ENCODE measurements around the gene TPST1.

DNA sequence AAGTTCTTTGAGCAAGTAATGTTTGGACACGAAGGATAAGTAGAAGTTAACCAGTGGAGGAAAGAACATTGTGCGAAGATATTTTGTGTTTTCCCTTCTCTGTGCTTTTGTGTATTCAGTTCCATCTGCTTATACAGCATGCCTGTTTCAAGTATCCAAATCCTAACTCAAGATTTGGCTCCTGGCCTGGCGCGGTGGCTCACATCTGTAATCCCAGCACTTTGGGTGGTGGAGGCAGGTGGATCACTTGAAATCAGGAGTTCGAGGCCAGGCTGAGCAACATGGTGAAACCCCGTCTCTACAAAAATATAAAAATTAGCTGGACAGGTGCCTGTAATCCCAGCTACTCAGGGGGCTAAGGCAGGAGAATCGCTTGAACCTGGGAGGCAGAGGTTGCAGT, 40.8 kb upstream of the TPST1 start:
- TF ChIP-seq POLR2AphosphoS5 (IDR thresholded peaks at IDR 0.05) (no peak), POLR2A (IDR thresholded peaks at IDR 0.05) (no peak), EP300 (IDR thresholded peaks at IDR 0.05; ENCODE audit: low read depth) (no peak)
- TF ChIP-seq, protein P1, sequence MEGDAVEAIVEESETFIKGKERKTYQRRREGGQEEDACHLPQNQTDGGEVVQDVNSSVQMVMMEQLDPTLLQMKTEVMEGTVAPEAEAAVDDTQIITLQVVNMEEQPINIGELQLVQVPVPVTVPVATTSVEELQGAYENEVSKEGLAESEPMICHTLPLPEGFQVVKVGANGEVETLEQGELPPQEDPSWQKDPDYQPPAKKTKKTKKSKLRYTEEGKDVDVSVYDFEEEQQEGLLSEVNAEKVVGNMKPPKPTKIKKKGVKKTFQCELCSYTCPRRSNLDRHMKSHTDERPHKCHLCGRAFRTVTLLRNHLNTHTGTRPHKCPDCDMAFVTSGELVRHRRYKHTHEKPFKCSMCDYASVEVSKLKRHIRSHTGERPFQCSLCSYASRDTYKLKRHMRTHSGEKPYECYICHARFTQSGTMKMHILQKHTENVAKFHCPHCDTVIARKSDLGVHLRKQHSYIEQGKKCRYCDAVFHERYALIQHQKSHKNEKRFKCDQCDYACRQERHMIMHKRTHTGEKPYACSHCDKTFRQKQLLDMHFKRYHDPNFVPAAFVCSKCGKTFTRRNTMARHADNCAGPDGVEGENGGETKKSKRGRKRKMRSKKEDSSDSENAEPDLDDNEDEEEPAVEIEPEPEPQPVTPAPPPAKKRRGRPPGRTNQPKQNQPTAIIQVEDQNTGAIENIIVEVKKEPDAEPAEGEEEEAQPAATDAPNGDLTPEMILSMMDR (IDR thresholded peaks at IDR 0.05) = no peak
